OCI-LY1 (cell line): Measurements from ENCODE around the gene TCF23.

Source experiments
- H2AFZ ChIP-seq: fragments of 200-600 bp; sonication (generic), shearing (Covaris generic); 2 replicates; pipeline ENCODE4 v1.6.0; 2014; ENCODE audit warnings: antibody characterized with exemption, mild to moderate bottlenecking, low read length
- H3F3A ChIP-seq: fragments of 200-600 bp; sonication (generic), shearing (Covaris generic); 2 replicates; pipeline ENCODE4 v1.6.0; 2014; ENCODE audit warnings: mild to moderate bottlenecking, antibody characterized with exemption, low read length, moderate library complexity; ENCODE audit not compliant: insufficient read depth
- H3K27ac ChIP-seq: fragments of 200-600 bp; sonication (generic); 2 replicates; pipeline ENCODE4 v1.5.1; 2014; ENCODE audit warnings: low read length, mixed run types, mild to moderate bottlenecking, low read depth; ENCODE audit not compliant: poor library complexity, severe bottlenecking
- H3K27me3 ChIP-seq: fragments of 200-600 bp; sonication (generic); 2 replicates; pipeline ENCODE4 v1.6.0; 2014; ENCODE audit warnings: antibody characterized with exemption, mild to moderate bottlenecking, low read length, moderate library complexity; ENCODE audit not compliant: insufficient read depth
- H3K36me3 ChIP-seq: fragments of 200-600 bp; sonication (generic); 2 replicates; pipeline ENCODE4 v1.6.1; 2014; ENCODE audit warnings: mild to moderate bottlenecking, antibody characterized with exemption, low read length, moderate library complexity, mixed read lengths; ENCODE audit not compliant: insufficient read depth
- H3K4me1 ChIP-seq: fragments of 200-600 bp; sonication (generic); 2 replicates; pipeline ENCODE4 v1.5.1; 2014; ENCODE audit warnings: mild to moderate bottlenecking, low read length, moderate library complexity; ENCODE audit not compliant: insufficient read depth, severe bottlenecking
- H3K4me2 ChIP-seq: fragments of 200-600 bp; sonication (generic), shearing (Covaris generic); 2 replicates; pipeline ENCODE4 v1.6.1; 2014; ENCODE audit warnings: low read length
- H3K4me3 ChIP-seq: fragments of 200-600 bp; sonication (generic); 2 replicates; pipeline ENCODE4 v1.5.1; 2014; ENCODE audit warnings: low read length, low read depth, mild to moderate bottlenecking, mixed read lengths; ENCODE audit not compliant: poor library complexity, severe bottlenecking
- H3K79me2 ChIP-seq: fragments of 200-600 bp; shearing (Covaris generic); 2 replicates; pipeline ENCODE4 v1.6.1; 2016; ENCODE audit warnings: mixed run types, low read length, mixed read lengths; ENCODE audit not compliant: insufficient read depth
- H3K9ac ChIP-seq: fragments of 200-600 bp; sonication (generic), shearing (Covaris generic); 2 replicates; pipeline ENCODE4 v1.6.1; 2014; ENCODE audit warnings: mild to moderate bottlenecking, low read length, mixed read lengths
- H3K9me2 ChIP-seq: fragments of 200-600 bp; sonication (generic), shearing (Covaris generic); 2 replicates; pipeline ENCODE4 v1.6.1; 2014; ENCODE audit warnings: low read depth, mild to moderate bottlenecking, low read length, mixed read lengths
- H3K9me3 ChIP-seq: fragments of 200-600 bp; shearing (Covaris generic); 2 replicates; pipeline ENCODE4 v1.6.1; 2014; ENCODE audit warnings: low read length, mixed read lengths
- H4K20me1 ChIP-seq: fragments of 200-600 bp; sonication (generic), shearing (Covaris generic); 2 replicates; pipeline ENCODE4 v1.6.0; 2016; ENCODE audit warnings: mild to moderate bottlenecking, low read length; ENCODE audit not compliant: insufficient read depth
- EZH2 ChIP-seq: fragments of 200-600 bp; sonication (generic), shearing (Covaris generic); IDR thresholded peaks from 2 replicates; pipeline ENCODE4 v1.8.0; 2017; ENCODE audit warnings: borderline replicate concordance, mixed run types, mild to moderate bottlenecking, antibody characterized with exemption, low read length, moderate library complexity, mixed read lengths
- TF ChIP-seq, protein P1 (sequence below): fragments of 200-600 bp; sonication (generic), shearing (Covaris generic); IDR thresholded peaks from 2 replicates; pipeline ENCODE4 v1.5.1; 2017; ENCODE audit warnings: mild to moderate bottlenecking, antibody characterized with exemption, low read length, moderate library complexity, mixed read lengths

TCF23 gene

DNA sequence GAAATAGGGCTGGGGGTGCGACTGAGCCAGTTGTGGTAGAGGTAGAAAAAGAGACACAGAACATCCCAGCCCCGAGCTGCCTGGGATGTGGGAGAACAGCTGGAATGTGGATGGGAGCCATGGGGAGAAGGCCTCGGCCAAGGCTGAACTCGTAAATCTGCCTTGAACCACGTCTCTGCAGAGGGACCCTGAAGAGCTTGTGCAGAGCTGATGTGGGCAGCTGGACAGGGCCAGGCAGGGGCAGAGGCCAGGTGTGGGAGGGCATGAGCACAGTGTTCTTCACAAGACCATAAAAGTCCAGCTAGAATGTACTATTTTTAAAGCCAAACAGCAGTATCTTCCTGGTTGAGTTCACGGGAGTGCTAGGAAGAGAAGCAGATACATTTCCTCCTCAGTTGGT lies 5.7 kb downstream of the TCF23 start:
- Histone ChIP-seq H3K79me2 (no peaks in the 10 kb centered on the region), H3K36me3 (no peaks in the 10 kb centered on the region), H3F3A (no peaks in the 10 kb centered on the region), H2AFZ (no peak overlapping the region), H3K4me2 (no peak overlapping the region), H3K9me2 (no peaks in the 10 kb centered on the region), H3K27me3 (peaks cover 6% of the 10 kb centered on the region; the same call in 1 of the 2 replicates), H3K9me3 (no peaks in the 10 kb centered on the region), H3K4me1 (no peaks in the 10 kb centered on the region), H4K20me1 (no peaks in the 10 kb centered on the region), H3K4me3 (no peak overlapping the region), H3K9ac (no peak overlapping the region), H3K27ac (no peak overlapping the region)
- TF ChIP-seq, protein P1, sequence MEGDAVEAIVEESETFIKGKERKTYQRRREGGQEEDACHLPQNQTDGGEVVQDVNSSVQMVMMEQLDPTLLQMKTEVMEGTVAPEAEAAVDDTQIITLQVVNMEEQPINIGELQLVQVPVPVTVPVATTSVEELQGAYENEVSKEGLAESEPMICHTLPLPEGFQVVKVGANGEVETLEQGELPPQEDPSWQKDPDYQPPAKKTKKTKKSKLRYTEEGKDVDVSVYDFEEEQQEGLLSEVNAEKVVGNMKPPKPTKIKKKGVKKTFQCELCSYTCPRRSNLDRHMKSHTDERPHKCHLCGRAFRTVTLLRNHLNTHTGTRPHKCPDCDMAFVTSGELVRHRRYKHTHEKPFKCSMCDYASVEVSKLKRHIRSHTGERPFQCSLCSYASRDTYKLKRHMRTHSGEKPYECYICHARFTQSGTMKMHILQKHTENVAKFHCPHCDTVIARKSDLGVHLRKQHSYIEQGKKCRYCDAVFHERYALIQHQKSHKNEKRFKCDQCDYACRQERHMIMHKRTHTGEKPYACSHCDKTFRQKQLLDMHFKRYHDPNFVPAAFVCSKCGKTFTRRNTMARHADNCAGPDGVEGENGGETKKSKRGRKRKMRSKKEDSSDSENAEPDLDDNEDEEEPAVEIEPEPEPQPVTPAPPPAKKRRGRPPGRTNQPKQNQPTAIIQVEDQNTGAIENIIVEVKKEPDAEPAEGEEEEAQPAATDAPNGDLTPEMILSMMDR = no peak
- no peak for TF ChIP-seq EZH2

DNA sequence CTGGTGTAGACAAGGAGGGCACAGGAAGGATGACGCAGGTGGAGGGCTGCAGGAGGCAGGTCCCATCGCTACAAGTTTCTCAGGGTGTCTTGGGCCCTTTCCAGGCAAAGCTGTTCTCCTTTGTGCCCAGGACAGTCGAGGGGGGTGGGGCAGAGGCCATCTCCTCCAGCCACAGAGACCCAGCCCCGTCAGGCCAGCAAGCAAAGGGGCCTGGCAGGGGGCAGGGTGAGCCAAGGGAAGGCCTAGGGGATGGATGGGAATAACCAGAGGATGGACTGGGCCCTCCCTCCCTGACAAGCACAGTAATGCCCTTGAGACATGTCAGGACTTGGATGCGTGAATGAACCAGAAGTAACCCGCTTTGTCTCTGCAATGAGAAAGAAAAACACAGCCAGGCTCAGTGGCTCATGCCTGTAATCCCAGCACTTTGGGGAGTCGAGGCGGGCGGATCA lies 6.3 kb downstream of the TCF23 start:
- no peak overlapping the region for H3K4me3 ChIP-seq
- no peaks in the 10 kb centered on the region for H3K36me3 ChIP-seq
- H3K9me2 ChIP-seq = no peaks in the 10 kb centered on the region
- no peaks in the 10 kb centered on the region for H3F3A ChIP-seq
- H3K27ac ChIP-seq = no peak overlapping the region
- no peak overlapping the region for H3K4me2 ChIP-seq
- no peak overlapping the region for H2AFZ ChIP-seq
- H3K27me3 ChIP-seq = peaks cover 6% of the 10 kb centered on the region; the same call in 1 of the 2 replicates
- no peaks in the 10 kb centered on the region for H3K9me3 ChIP-seq
- H4K20me1 ChIP-seq = no peaks in the 10 kb centered on the region
- H3K4me1 ChIP-seq = no peaks in the 10 kb centered on the region
- no peak for TF ChIP-seq EZH2
- TF ChIP-seq, protein P1 = no peak
- H3K79me2 ChIP-seq = no peaks in the 10 kb centered on the region
- no peak overlapping the region for H3K9ac ChIP-seq

DNA sequence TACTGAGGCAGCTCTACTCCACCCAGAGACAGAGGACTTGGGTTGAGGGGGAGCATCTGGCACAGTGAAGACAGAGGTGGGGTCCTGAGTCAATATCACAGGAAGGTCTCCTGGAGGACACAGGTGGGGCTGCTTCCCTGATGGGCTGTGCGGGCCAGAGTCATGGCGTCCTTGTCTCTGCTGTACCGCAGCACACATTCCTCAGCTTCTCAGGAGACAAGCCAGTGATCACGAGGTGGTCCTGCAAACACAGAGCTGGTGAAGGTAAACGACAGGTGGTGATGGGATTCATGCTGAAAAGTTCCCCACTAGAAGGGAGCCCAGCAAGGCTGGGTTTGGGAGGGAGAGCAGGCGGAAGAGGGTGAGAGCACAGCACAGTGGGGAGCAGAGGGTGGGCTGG lies 9.7 kb downstream of the TCF23 start:
- Histone ChIP-seq H2AFZ (no peak overlapping the region), H3K9me2 (no peaks in the 10 kb centered on the region), H4K20me1 (no peaks in the 10 kb centered on the region), H3K4me1 (peaks cover under 1% of the 10 kb centered on the region), H3F3A (no peaks in the 10 kb centered on the region), H3K27ac (no peak overlapping the region), H3K9ac (no peak overlapping the region), H3K27me3 (no peaks in the 10 kb centered on the region), H3K36me3 (no peaks in the 10 kb centered on the region), H3K4me2 (no peak overlapping the region), H3K4me3 (no peak overlapping the region), H3K79me2 (no peaks in the 10 kb centered on the region), H3K9me3 (no peaks in the 10 kb centered on the region)
- TF ChIP-seq, protein P1 = no peak
- TF ChIP-seq EZH2 = no peak
